LNCAP (cell line): ENCODE measurements around the gene CAV3.

ENCODE experiments used
- CTCF ChIP-seq: fragments of 450-650 bp; IDR thresholded peaks from 2 replicates; pipeline ENCODE4 v1.5.1; 2017; ENCODE audit warnings: mild to moderate bottlenecking

The CAV3 gene

GRCh38 chr3:8713901-8714759 is 19.5 kb upstream of the CAV3 start:
- peak; percentile 13; the same call in 1 of the 2 replicates for TF ChIP-seq CTCF

- no peak for TF ChIP-seq CTCF
These were observed 10.8 kb upstream of the CAV3 start for GRCh38 chr3:8722808-8723207.

- no peak for TF ChIP-seq CTCF
These were observed 10.0 kb upstream of the CAV3 start for GRCh38 chr3:8723612-8724011.

- no peak for TF ChIP-seq CTCF
These were observed 9.4 kb upstream of the CAV3 start for GRCh38 chr3:8724108-8724752.

- no peak for TF ChIP-seq CTCF
These were observed 5.7 kb upstream of the CAV3 start for GRCh38 chr3:8727605-8728512.

- no peak for TF ChIP-seq CTCF
These were observed 4.1 kb upstream of the CAV3 start for GRCh38 chr3:8729479-8729878.

- TF ChIP-seq CTCF: no peak
These were observed 2.9 kb upstream of the CAV3 start for GRCh38 chr3:8730656-8731055.
